HepG2 (cell line): ENCODE data around the gene JAGN1. TPM values are rescaled to one million over a fixed set of nuclear protein-coding genes. Genes with fewer than 3 reads are reported as not detected.

Experiments
- ATAD3A ChIP-seq: sonication (generic); formaldehyde crosslinking; IDR thresholded peaks from 2 replicates; pipeline ENCODE4 v1.4.0; 2020; ENCODE audit warnings: missing genetic modification reagents
- ATF1 ChIP-seq: IDR thresholded peaks from 2 replicates; pipeline ENCODE4 v1.6.1; 2016; ENCODE audit warnings: mild to moderate bottlenecking, control low read depth
- CREB1 ChIP-seq, 2 experiments: fragments of 450-650 bp in 1 of 2; IDR thresholded peaks; 2 replicates each; pipeline ENCODE4 v1.6.1; 2016 to 2017; ENCODE audit warnings: control low read depth in 1 of 2, mild to moderate bottlenecking in 1 of 2, missing compliant biosample characterization in 1 of 2, missing genetic modification characterization in 1 of 2
- ELF3 ChIP-seq: IDR thresholded peaks from 2 replicates; pipeline ENCODE4 v1.6.1; 2016; ENCODE audit warnings: missing genetic modification reagents, missing compliant biosample characterization
- HES4 ChIP-seq: sonication (generic); formaldehyde crosslinking; IDR thresholded peaks from 2 replicates; pipeline ENCODE4 v1.9.0; 2021; ENCODE audit warnings: mild to moderate bottlenecking, missing genetic modification reagents, borderline replicate concordance
- IRX3 ChIP-seq: sonication (generic); formaldehyde crosslinking; IDR thresholded peaks from 2 replicates; pipeline ENCODE4 v1.8.1; 2023; ENCODE audit warnings: mild to moderate bottlenecking, low read depth, missing genetic modification reagents, borderline replicate concordance
- JUND ChIP-seq: sonication (generic); formaldehyde crosslinking; IDR thresholded peaks from 2 replicates; pipeline ENCODE4 v1.8.0; 2022; ENCODE audit warnings: mild to moderate bottlenecking, missing genetic modification reagents
- LCORL ChIP-seq, 2 experiments: fragments of 450-650 bp in 1 of 2; sonication (generic) in 1 of 2; formaldehyde crosslinking in 1 of 2; IDR thresholded peaks; 2 replicates each; pipeline versions ENCODE4 v1.5.0 to v1.6.1; 2017 to 2020; ENCODE audit warnings: antibody characterized with exemption in 1 of 2, missing genetic modification reagents in 1 of 2
- MTA1 ChIP-seq: sonication (generic); formaldehyde crosslinking; IDR thresholded peaks from 2 replicates; pipeline ENCODE4 v1.4.0; 2020; ENCODE audit warnings: missing genetic modification reagents, mild to moderate bottlenecking, borderline replicate concordance
- MZF1 ChIP-seq: sonication (generic); formaldehyde crosslinking; IDR thresholded peaks from 2 replicates; pipeline ENCODE4 v1.8.1; 2023; ENCODE audit warnings: mild to moderate bottlenecking, missing genetic modification reagents, borderline replicate concordance
- REL ChIP-seq: sonication (generic); formaldehyde crosslinking; conservative IDR thresholded peaks from 2 replicates; pipeline ENCODE4 v1.8.0; 2022; ENCODE audit warnings: mild to moderate bottlenecking, missing genetic modification reagents, moderate library complexity
- RFXANK ChIP-seq: IDR thresholded peaks from 2 replicates; pipeline ENCODE4 v1.6.1; 2016
- STAG1 ChIP-seq: sonication (generic); formaldehyde crosslinking; IDR thresholded peaks from 2 replicates; pipeline ENCODE4 v1.4.0; 2020; ENCODE audit warnings: missing genetic modification reagents
- ZBTB7B ChIP-seq: sonication (generic); formaldehyde crosslinking; IDR thresholded peaks from 2 replicates; pipeline ENCODE4 v1.4.0; 2020; ENCODE audit warnings: missing genetic modification reagents
- ZFP36 ChIP-seq: fragments of 150-350 bp; IDR thresholded peaks from 2 replicates; pipeline ENCODE4 v1.6.1; 2018; ENCODE audit warnings: borderline replicate concordance, low read length, low read depth; ENCODE audit not compliant: partially characterized antibody
- ZMYM3 ChIP-seq: sonication (generic); formaldehyde crosslinking; IDR thresholded peaks from 2 replicates; pipeline ENCODE4 v1.5.1; 2020; ENCODE audit warnings: mild to moderate bottlenecking, missing genetic modification reagents
- ZNF660 ChIP-seq: sonication (generic); formaldehyde crosslinking; IDR thresholded peaks from 2 replicates; pipeline ENCODE4 v1.5.1; 2020; ENCODE audit warnings: mild to moderate bottlenecking, low read depth, missing genetic modification reagents, borderline replicate concordance
- polyA plus RNA-seq, 8 experiments: library from polyadenylated mRNA; depleted of rRNA in 3 of 8; stranded (reverse) in 7 of 8; unstranded in 1 of 8; fragments of >200 nt; fragmentation: Illumina TruSeq in 4 of 8; extraction: Trizol in 4 of 8; gene quantifications; 2 replicates each; pipeline versions ENCODE4 v1.2.1 to v1.2.3, GENCODE V29; 2011 to 2016; ENCODE audit warnings: low read depth in 4 of 8, missing spikeins in 1 of 8, mixed read lengths in 1 of 8; ENCODE audit not compliant: insufficient read depth in 1 of 8
- total RNA-seq, 5 experiments: library from RNA; depleted of rRNA; stranded (reverse); fragments of >200 nt; fragmentation: Illumina TruSeq; extraction: Trizol; gene quantifications; 2 replicates each; pipeline ENCODE4 v1.2.3, GENCODE V29; 2016; ENCODE audit warnings: low read depth in 1 of 5
- TF ChIP-seq, protein P1 (sequence below): sonication (generic); formaldehyde crosslinking; IDR thresholded peaks from 2 replicates; pipeline ENCODE4 v1.4.0; 2020; ENCODE audit warnings: missing genetic modification reagents, low read depth, mild to moderate bottlenecking, borderline replicate concordance
- TF ChIP-seq, protein P2 (sequence below): sonication (generic); formaldehyde crosslinking; IDR thresholded peaks from 2 replicates; pipeline ENCODE4 v1.4.0; 2020; ENCODE audit warnings: mild to moderate bottlenecking, missing genetic modification reagents
- TF ChIP-seq, protein P3 (sequence below): sonication (generic); formaldehyde crosslinking; IDR thresholded peaks from 2 replicates; pipeline ENCODE4 v1.8.0; 2022; ENCODE audit warnings: missing genetic modification reagents, mild to moderate bottlenecking, moderate library complexity, borderline replicate concordance
- TF ChIP-seq, protein P4 (sequence below): sonication (generic); formaldehyde crosslinking; IDR thresholded peaks from 2 replicates; pipeline ENCODE4 v1.4.0; 2020; ENCODE audit warnings: missing genetic modification reagents
- TF ChIP-seq, protein P5 (sequence below): sonication (generic); formaldehyde crosslinking; IDR thresholded peaks from 2 replicates; pipeline ENCODE4 v1.4.0; 2020; ENCODE audit warnings: mild to moderate bottlenecking, missing genetic modification reagents

The JAGN1 gene
- total and polyA plus RNA-seq, 2 of the 13 experiments (the other 11 are each of a cell fraction or from before 2014, with no cell fraction given) = 49.9 to 50.9 TPM

DNA sequence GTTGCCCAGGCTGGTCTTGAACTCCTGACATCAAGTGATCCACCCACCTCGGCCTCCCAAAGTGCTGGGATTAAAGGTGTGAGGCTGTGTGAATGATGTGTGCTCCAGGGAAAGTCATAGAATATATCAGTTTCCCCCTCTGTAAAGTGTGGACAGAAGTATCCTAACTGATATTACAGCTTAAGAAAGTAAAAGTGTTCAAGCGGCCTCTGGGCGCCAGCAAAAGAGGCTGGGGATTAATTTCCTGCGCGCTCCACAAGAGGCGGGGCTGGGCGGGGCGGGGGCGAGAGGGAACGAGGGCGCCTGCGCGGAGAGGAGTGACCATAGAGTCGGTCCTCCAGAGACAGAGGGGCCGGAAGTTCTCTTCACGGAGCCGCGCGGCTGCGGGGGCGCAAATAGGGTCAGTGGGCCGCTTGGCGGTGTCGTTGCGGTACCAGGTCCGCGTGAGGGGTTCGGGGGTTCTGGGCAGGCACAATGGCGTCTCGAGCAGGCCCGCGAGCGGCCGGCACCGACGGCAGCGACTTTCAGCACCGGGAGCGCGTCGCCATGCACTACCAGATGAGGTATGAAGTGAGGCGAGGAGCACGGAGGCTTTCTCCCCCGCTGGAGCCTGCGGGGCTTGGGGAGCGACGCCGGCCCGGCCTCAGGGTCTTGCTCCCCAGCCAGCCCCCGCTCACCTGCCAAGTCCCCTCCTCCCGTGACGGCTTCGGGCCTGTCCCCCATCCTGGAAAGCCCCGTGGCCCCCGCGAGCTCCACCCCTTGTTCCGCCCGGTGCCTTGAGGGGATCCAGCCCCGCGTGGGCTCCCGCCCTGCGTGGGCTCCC, at the start of gene JAGN1 (continued):
- TF ChIP-seq ELF3 (CRISPR knock-in tag) = no peak
- TF ChIP-seq IRX3 (CRISPR knock-in tag) = peak; percentile 39; the same call in 1 of the 2 replicates
- TF ChIP-seq, protein P1, sequence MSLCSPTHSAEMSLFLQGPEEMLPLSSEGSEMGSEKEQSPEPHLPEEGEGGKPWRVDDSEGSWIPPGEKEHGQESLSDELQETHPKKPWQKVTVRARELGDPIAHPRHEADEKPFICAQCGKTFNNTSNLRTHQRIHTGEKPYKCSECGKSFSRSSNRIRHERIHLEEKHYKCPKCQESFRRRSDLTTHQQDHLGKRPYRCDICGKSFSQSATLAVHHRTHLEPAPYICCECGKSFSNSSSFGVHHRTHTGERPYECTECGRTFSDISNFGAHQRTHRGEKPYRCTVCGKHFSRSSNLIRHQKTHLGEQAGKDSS (CRISPR knock-in tag) = peak; percentile 60
- TF ChIP-seq, protein P2, sequence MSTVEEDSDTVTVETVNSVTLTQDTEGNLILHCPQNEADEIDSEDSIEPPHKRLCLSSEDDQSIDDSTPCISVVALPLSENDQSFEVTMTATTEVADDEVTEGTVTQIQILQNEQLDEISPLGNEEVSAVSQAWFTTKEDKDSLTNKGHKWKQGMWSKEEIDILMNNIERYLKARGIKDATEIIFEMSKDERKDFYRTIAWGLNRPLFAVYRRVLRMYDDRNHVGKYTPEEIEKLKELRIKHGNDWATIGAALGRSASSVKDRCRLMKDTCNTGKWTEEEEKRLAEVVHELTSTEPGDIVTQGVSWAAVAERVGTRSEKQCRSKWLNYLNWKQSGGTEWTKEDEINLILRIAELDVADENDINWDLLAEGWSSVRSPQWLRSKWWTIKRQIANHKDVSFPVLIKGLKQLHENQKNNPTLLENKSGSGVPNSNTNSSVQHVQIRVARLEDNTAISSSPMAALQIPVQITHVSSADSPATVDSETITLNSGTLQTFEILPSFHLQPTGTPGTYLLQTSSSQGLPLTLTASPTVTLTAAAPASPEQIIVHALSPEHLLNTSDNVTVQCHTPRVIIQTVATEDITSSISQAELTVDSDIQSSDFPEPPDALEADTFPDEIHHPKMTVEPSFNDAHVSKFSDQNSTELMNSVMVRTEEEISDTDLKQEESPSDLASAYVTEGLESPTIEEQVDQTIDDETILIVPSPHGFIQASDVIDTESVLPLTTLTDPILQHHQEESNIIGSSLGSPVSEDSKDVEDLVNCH = no peak
- TF ChIP-seq ZBTB7B (CRISPR knock-in tag) = peak; percentile 88
- TF ChIP-seq REL (CRISPR knock-in tag) = no peak
- TF ChIP-seq, protein P3, sequence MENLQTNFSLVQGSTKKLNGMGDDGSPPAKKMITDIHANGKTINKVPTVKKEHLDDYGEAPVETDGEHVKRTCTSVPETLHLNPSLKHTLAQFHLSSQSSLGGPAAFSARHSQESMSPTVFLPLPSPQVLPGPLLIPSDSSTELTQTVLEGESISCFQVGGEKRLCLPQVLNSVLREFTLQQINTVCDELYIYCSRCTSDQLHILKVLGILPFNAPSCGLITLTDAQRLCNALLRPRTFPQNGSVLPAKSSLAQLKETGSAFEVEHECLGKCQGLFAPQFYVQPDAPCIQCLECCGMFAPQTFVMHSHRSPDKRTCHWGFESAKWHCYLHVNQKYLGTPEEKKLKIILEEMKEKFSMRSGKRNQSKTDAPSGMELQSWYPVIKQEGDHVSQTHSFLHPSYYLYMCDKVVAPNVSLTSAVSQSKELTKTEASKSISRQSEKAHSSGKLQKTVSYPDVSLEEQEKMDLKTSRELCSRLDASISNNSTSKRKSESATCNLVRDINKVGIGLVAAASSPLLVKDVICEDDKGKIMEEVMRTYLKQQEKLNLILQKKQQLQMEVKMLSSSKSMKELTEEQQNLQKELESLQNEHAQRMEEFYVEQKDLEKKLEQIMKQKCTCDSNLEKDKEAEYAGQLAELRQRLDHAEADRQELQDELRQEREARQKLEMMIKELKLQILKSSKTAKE (CRISPR knock-in tag) = no peak
- TF ChIP-seq LCORL (IDR thresholded peaks at IDR 0.05) = no peak
- peak; percentile 62 for TF ChIP-seq LCORL (CRISPR knock-in tag; IDR thresholded peaks at IDR 0.05)
- TF ChIP-seq ATAD3A (CRISPR knock-in tag) = no peak
- TF ChIP-seq MTA1 (CRISPR knock-in tag) = no peak; the same call in 1 of the 2 replicates
- TF ChIP-seq ZFP36 = no peak
- TF ChIP-seq, protein P4, sequence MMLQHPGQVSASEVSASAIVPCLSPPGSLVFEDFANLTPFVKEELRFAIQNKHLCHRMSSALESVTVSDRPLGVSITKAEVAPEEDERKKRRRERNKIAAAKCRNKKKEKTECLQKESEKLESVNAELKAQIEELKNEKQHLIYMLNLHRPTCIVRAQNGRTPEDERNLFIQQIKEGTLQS (CRISPR knock-in tag) = peak; percentile 59; the same call in 1 of the 2 replicates
- TF ChIP-seq ATF1 (CRISPR knock-in tag) = no peak
- peak; percentile 56; the same call in 1 of the 2 replicates for TF ChIP-seq ZMYM3 (CRISPR knock-in tag)
- peak; percentile 92 for TF ChIP-seq HES4 (CRISPR knock-in tag)
- TF ChIP-seq, protein P5, sequence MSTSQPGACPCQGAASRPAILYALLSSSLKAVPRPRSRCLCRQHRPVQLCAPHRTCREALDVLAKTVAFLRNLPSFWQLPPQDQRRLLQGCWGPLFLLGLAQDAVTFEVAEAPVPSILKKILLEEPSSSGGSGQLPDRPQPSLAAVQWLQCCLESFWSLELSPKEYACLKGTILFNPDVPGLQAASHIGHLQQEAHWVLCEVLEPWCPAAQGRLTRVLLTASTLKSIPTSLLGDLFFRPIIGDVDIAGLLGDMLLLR (CRISPR knock-in tag) = peak; percentile 77; the same call in 1 of the 2 replicates
- TF ChIP-seq CREB1 (IDR thresholded peaks at IDR 0.05) = no peak
- TF ChIP-seq CREB1 (CRISPR knock-in tag; IDR thresholded peaks at IDR 0.05) = peak; percentile 35; the same call in 1 of the 2 replicates
- peak; percentile 82; the same call in 1 of the 2 replicates for TF ChIP-seq ZNF660 (CRISPR knock-in tag)
- TF ChIP-seq MZF1 (CRISPR knock-in tag) = 0 out of 2 replicates have a peak, but pooled peaks have one; percentile 76
- TF ChIP-seq JUND (CRISPR knock-in tag) = no peak
- peak; percentile 46; the same call in 1 of the 2 replicates for TF ChIP-seq RFXANK (CRISPR knock-in tag)
- TF ChIP-seq STAG1 (CRISPR knock-in tag) = peak; percentile 20; the same call in 1 of the 2 replicates
